Hematopoietic multipotent progenitor cell treated with erythropoietin and hydrocortisone succinate and interleukin-3 and kit ligand, for 6 days (in vitro differentiated cells): Measurements from ENCODE around the gene C2orf69.

Experiments used
- DNase-seq: peaks from one replicate; pipeline ENCODE4 v3.0.0-alpha.2; 2015

The C2orf69 gene

DNA sequence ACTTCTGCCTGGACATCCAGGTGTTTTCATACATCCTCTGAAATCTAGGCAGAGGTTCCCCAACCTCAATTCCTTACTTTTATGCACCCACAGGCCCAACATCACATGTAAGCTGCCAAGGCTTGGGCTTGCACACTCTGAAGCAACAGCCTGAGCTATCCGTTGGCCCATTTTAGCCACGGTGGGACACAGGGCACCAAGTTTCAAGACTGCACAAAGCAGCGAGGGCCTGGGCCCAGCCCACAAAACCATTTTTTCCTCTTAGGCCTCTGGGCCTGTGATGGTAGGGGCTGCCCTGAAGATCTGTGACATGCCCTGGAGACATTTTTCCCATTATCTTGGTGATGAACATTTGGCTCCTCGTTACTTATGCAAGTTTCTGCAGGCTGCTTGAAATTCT, 5.9 kb downstream of the C2orf69 start:
- DNase-seq = no peak

DNA sequence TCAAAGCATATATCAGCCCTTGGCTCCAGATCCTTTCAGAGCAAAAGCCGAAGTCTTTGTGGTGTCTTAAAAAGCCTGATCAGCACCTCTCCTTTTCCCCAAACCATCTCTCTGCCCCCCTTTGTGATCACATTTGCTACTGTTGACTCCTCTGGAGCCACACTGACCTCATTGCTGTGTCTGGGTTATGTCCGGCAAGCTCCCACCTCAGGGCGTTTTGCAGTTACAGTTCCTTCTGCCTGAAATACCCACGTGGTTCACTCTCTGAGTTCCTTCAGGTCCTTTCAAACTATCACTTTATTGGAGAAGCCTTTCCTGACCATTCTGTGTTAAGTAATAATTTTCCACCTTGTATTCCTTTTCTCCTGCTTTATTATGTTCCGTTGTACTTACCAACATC, 11.8 kb downstream of the C2orf69 start:
- no peak for DNase-seq

DNA sequence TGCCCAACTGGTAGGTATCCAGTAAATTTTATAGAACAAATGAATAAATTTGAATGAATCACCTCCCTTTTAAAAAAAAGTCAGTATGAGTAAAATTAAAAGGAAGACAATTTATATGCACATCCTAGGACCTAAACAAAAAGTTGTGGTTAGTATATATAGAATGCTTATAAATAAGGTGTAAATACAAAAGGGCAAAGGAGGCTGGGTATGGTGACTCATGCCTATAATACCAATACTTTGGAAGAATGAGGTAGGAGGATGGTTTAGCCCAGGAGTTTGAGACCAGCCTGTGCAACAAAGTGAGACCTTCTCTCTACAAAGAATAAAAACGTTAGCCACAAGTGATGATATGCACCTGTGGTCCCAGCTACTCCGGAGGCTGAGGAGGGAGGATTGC, 12.8 kb downstream of the C2orf69 start:
- no peak for DNase-seq

DNA sequence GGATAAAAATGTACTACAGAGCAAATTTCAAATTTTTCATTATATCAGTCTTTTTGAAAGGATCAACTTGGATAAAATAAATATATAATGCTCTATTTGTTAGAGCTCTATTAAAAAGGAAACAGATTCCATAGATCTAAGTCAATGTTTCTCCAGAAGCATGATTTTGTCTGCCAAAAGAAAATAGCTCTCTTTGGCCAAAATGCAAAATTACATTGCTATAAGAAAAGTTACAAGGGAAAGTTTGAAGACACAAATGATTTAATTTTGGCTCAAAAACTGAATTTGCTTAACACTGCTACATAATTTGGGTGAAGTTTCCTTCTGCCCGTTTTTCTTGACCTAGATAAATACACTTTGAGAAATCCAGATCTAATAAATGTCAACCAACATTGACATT, 15.7 kb downstream of the C2orf69 start:
- no peak for DNase-seq

DNA sequence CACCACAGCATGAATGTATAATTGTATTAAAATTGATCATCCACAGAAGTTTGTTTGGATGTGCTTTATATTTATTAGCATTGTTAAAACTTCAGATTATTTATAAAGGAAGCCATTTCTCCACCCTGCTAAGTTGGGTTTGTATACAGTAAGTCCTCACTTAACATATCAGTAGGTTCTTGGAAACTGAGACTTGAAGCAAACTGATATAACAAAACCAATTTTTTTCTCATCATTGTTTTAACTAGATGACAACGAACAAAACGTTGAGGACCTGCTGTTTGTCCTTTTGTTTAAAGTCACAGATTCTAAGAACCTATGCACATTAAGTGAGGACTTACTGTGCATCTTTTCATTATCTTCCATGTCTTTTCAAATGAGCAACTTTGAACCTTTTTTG, 17.1 kb downstream of the C2orf69 start:
- no peak for DNase-seq

DNA sequence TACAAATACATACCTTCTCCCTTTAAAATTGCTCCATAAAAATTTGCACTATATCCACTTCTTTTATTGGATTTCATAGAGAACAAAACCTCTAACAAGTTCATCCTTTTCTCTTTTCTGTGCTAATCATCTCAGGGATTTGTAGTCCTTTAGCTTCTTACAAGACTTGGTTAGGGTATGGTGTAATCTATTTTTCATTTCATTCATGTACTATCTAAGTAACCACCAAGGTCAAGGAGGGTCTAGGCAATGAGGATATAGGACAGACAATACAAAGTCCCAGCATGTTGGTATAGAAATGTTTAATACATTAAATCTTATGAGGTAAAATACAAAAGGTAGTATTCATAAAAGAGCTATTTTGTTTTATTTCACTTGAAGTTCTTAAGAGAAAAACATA, 17.5 kb downstream of the C2orf69 start:
- no peak for DNase-seq

DNA sequence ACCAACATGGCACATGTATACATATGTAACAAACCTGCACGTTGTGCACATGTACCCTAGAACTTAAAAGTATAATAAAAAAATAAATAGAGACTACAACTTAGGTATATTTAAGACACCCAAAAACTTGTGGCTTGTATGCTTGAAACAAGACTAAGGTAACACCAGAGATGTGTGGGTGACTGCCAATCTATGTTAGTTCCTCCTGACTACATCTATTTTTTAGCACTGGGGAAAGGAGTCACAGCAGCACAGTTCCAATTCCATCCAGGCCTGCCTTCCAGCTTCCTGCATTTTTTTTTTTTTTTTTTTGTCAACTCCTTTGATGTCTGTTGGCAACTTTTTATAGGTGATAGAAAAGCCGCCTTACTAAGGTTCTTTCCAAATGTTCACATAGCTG, 18.2 kb downstream of the C2orf69 start:
- DNase-seq = no peak

DNA sequence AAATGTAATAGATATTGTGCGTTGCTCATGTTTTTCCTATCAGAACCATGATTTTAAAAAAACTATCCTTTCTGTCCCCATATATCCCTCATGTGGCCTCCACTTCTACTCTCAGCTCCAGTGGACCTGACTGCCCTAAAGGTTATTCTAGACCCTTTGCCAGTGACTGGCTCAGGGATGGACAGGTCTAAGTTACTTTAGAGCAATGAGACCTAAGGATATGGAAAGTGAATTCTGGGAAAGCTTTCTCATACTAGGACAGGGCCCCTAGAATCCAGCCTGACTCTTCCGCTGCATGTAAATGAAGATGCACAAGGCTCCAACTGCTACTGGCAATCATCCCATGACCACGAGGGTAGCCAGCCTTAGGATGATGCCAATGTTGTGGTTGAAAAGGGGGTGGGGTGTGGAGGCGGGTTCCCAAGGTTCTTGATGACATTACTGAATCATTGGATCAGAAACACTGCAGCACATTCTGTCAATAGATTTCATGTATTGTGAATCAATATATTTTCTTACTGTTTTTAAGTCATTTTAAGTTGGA, 21.3 kb downstream of the C2orf69 start:
- peak; percentile 65 for DNase-seq

DNA sequence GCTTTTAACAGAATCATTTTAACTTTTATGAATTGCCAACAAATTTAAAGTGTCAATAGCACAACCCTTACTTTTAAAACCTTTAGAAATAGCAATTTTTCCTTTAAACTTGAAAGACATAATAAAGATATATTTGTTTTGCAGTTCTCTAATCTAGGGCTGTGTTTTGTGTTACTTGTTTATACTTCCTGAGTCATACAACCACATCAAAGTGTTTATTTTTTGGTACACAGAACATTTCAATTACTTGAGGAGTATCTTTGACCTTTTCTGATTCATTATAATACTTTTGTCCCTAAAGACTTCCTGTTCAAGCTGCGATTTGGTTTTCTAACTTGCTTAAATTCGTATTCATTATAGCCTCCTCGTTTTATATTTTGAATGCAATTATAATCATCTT, 22.4 kb downstream of the C2orf69 start:
- DNase-seq = no peak

DNA sequence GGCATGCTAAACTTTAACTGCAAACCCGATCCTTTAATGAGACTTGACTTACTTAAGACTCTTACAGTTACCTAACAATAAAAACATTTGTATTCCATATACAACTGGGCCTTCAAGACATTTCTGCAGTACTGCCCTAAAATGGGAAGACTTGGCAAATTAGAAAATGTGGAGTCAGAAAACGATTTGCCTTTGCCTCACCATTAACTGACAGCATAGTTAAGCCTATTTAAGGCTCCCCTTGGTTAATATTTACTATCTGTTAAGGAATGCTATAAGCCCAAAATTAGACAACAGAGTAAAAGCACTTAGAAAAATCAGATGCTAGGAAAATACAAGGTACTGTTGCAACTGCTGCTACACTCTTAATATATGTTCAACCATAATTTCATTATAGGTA, 25.5 kb downstream of the C2orf69 start:
- DNase-seq = no peak

DNA sequence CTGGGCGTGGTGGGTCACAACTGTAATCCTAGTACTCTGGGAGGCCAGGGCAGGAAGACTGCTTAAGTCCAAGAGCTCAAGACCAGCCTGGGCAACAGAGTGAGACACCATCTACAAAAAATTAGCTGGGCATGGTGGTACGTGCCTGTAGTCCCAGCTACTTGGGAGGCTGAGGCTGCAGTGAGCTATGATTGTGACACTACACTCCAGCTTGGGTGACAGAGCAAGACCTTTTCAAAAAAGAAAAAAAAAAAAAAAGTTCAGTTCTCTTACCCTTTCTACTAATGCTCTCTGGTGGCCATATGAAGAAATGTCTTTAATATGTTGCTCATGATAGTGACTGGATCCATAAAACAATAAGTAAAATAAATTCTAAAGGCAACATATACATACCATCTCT, 29.3 kb downstream of the C2orf69 start:
- DNase-seq = peak; percentile 78

DNA sequence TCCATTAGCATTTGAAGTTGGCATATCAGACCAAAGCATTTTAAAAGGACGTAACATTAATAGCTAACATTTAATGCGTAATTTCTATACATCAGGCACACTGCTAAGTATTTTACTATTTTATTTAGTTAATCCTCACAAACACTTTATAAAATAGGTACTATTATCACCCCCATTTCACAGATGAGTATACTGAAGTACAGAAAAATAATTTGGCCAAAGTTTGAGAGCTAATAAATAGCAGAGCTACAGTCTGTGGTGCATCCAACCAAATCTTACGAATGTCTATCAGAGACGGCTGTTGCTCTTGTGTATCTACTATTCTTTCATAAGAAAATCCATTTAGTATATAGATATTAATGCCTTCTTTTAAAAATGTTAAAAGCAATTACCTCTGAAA, 32.3 kb downstream of the C2orf69 start:
- DNase-seq = no peak

DNA sequence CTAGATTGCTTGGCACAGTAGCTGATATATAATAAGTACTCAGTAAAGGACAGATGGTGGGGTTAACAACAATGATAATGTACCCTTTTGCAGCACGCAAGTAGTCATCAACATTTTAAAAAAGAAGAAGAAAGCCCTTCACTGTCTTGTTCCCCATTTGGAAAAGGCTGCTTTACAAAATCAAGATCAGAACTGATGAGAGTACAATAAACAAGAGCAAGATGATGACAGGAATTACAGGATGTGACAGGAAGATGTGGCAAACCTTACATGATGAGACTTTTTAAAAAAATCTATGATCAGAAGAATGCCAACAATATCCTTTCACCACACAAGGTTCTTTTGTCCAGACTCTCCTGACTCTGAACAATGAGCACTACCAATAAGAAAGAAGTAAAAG, 35.1 kb downstream of the C2orf69 start:
- no peak for DNase-seq

DNA sequence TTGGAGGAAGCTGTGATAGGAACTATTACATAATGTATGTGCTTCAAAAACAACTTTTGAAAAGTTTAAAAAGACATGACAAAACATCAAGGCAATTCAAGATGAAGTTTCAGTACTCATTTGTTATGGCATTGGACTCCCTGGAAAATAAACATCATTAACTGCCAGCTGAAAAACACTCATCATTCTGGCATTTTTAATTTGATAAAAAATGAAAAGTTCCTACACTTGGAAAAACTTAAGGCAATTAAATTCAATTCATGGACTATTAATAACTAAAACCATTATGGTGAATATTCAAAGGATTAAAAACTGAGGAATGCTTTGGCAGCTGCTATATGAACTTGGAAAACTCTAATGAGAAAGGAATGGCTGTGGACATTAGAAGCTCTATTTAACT, 35.7 kb downstream of the C2orf69 start:
- DNase-seq = no peak

DNA sequence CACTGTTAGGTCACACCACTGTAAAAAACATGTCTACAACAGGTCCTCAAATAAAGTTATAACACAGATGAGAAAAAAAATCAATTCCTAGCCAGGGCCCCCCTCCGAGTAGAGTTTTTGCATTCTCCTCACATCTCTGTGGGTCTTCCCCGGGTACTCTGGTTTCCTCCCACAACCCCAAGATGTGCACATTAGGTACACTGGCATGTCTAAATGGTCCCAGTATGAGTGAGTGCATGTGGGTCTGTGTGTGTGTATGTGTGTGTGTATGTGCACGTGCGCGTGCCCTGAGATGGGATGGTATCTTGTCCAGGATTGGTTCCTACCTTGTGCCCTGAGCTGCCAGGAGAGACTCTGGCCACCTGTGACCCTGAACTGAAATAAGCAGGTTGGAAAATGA, 39.3 kb downstream of the C2orf69 start:
- DNase-seq = no peak

DNA sequence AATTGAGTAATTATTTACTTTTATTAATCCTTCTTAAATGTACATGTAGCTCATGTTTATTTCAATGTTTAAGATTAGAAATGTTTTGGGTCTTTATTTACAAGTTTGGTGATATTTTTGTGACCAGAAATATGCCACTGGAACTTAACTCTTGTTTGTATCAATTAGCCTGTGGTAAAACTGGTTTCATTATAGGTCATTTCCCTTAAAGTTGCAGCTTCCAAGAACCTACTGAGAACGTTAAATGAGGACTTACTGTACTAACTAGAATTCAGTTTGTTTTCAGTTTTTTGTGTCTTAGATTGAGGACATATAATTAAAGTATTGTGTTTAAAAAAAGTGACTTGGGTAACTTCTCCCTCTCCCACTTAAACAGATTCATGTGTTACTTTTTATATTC, 39.9 kb downstream of the C2orf69 start:
- no peak for DNase-seq

DNA sequence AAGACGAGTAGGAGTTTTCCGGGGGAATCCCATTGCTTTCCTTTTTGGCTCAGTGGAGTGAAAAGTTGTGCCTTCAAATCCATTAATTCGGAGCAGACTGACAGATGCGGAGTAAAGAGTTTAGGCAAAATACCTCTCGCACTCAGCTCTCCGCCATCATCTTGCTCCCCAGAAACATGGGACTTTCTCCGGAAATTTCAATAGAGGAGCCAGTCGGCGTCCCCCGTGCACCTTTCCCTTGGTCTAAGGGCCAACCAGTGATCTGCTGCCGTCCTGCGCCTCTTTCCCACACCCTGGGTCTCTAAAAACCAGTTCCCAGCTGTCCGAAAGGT, 43.9 kb downstream of the C2orf69 start:
- peak; percentile 76 for DNase-seq

DNA sequence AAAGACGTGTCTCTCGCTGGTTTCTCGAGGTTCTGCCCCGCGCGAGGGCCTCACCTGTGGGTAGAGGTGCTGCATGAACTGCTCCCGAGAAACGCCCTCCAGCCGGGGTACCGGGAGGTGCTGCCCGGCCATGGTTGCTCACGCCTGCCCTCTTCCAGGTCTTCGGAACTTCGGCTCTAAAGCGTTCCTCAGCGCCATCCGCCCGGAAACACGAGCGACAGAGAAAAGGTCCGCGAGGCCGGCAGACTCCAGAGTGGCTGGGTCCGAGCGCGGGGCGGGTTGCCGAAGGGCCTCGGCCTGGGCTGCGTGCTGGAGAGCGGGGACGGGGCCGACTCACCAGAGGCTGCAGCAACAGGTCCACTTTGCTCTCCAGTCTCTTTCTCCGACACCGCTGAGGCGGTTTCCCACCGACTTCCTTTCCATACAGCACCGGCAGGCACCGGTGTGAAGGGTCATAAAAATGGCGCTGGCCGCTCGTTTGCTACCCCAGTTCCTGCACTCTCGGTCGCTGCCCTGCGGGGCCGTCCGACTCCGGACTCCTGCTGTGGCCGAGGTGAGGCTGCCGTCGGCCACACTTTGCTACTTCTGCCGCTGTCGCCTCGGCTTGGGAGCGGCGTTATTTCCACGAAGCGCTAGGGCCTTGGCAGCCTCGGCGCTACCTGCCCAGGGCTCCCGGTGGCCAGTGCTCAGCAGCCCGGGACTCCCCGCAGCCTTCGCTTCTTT, 44.4 kb downstream of the C2orf69 start, which contains the start of the genes MAIP1 and TYW5:
MAIP1 (plus strand) TSS at position 244 of the 723 bp plus-strand sequence; CDS start at position 461, 217 bp downstream.
TYW5 (minus strand) TSS at position 153 of the 723 bp plus-strand sequence; CDS start at position 132, 21 bp downstream.
- peak; percentile 89 for DNase-seq

DNA sequence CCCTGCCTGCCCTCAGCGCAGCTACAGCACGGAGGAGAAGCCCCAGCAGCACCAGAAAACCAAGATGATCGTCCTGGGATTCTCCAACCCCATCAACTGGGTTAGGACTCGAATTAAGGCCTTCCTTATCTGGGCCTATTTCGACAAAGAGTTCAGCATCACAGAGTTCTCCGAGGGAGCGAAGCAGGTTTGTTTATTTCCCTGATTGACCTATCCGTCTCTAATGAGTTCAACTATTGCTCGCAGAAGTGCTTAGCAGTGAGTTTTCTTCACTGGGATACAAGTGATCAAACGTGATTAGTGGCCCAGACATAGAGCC, 44.9 kb downstream of the C2orf69 start:
- DNase-seq = peak; percentile 39

DNA sequence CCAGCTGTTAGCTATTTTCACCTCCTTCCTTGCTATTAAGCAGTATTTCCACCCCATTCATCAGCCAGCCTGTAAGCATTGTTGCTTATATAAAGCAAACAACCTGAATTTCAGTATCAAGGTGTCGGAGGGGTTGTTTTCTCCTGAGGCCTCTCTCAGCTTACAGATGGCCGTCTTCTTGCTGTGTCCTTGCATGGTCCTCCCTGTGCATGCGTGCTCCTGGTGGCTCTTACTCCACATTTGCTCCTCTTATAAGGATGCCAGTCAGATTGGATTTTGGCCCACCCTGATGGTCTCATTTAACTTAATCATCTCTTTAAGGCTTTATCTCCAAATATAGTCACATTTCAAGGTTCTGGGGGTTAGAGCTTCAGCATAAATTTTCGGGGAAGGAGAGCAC, 46.9 kb downstream of the C2orf69 start:
- DNase-seq = no peak

DNA sequence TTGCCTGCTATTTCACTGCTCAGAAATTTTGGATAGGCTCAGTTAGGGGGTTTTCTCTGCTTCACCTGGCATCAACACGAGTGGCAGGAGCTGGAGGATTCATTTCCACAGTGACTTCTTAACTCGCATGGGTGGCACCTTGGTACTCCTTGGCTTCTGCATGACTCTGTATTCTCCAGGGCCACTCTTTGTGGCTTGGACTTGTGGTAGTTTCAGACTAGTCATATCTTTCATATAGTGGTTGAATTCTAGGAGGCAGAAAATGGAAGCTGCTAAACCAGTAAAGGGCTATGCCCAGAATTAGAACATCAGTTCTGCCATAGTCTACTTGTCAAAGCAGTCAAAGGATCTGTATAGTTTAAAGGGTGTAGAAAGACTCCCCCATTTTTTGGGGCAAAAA, 51.1 kb downstream of the C2orf69 start:
- DNase-seq = no peak

DNA sequence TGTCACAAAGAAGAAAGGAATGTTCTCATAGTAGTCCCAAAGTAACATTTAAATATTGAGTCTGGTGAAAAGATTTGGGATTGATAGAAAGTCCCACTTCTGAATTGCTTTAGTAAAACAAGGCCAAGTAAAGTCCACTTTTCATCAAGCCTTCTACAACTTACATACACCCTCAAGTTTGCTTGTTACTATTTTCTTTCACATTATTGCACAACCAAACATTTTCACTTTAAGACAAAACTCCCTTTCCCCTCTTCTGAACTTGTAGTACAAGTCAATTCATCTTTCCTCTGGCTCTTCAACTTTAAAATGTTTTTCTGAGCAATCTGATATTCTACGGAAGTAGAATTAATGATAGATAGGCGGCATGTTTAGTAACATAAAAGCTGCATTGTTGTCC, 55.3 kb downstream of the C2orf69 start:
- DNase-seq = no peak

DNA sequence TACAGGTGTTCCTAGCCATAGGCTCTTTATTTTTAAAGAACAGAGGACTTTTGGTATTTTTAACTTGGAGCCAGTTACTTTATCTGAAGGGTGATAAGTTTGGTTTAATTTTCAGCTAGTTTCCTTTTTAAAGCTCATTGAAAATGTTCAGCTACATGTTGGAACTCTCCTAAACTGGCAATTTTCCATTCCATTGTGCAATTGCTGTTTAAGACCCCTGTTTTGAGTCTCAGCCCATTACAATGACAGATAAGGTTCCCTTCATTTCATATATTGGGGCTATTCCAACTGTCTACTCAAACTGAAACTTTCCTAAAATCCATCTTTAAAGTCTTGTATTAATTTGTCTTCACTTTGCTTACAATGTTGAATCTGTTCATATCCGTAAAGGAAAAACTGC, 55.9 kb downstream of the C2orf69 start:
- DNase-seq = no peak

DNA sequence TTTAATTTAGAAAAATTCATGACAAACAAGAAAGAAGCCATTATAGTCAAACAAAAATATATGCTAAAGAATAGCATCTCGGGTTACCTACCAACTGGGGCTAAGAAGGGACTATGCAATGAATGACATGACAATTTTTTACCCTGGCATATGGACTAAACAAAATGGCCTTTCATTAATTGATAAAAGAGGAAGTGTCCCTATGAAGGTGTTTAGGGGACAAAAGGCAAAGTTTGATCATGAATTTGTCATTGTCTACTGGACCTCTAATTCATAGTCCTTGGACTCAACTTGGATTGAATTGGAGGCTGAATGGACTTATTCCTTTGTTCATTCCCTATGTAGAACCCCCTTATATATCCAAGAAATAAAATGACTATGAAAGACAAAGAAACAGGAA, 57.0 kb downstream of the C2orf69 start:
- no peak for DNase-seq

DNA sequence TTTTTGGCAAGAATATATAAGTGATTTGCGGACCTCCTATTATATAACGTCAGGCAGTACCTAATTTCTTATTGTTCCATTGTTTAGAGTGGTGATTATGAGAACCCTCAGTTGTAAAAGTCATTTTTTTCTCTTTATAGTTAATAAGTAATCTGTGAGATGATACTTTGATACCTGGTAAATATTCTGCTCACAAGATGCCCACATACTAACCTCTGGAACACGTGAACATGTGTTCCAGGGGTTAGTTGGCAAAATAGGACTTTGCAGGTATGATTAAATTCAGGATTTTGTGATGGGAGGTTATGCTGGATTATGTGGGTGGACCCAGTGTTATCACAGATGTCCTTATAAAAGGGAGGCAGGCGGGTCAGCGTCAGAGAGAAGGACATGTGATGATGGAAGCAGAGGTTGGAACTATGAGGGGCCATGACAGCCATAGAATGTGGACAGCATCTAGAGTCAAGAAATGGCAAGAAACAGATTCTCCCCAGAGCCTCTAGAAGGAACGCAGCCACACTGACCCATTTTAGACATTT, 61.1 kb downstream of the C2orf69 start:
- DNase-seq = no peak
